HG02970 (cell line): Measurements from ENCODE around the gene DDX23.

ENCODE experiments used
- ATAC-seq: cut with Tn5 transposase; IDR thresholded peaks from one replicate; pipeline ENCODE4 v1.9.1; 2021; ENCODE audit warnings: mild to moderate bottlenecking, moderate library complexity, moderate number of reproducible peaks; ENCODE audit not compliant: unreplicated experiment, low FRiP score

DDX23 gene

DNA sequence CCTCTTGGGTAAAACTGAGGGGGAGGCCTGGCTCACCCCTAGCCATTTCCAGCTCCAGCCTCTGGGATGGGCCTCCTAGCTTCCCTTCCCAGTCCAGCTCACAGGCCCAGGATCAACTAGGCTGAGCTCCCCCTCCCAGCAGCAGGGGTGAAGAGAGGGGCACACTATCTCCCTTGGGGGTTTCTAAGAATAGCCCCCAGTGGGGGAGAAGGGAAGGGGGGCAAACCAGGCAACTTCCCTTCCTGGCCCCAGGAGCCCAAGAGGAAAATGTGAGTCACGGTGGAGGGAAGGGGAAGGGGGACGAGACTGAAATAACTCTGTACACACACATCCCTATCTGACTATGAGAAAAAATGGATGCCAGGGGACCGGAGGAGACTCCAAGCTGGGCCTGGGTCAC lies 72.1 kb downstream of the DDX23 start:
- no peak for ATAC-seq
